GM19023 (cell line): ENCODE data around the gene CYB5D1.
"Not testable (repeated sequence)": the region's sequence is repeated elsewhere in the genome, so short reads cannot be mapped to it uniquely, and the experiment has no call there.

ENCODE experiments used
- ATAC-seq: cut with Tn5 transposase; IDR thresholded peaks from one replicate; pipeline ENCODE4 v1.9.1; 2021; ENCODE audit warnings: mild to moderate bottlenecking, moderate library complexity; ENCODE audit not compliant: unreplicated experiment

CYB5D1 gene, protein sequence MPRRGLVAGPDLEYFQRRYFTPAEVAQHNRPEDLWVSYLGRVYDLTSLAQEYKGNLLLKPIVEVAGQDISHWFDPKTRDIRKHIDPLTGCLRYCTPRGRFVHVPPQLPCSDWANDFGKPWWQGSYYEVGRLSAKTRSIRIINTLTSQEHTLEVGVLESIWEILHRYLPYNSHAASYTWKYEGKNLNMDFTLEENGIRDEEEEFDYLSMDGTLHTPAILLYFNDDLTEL

DNA sequence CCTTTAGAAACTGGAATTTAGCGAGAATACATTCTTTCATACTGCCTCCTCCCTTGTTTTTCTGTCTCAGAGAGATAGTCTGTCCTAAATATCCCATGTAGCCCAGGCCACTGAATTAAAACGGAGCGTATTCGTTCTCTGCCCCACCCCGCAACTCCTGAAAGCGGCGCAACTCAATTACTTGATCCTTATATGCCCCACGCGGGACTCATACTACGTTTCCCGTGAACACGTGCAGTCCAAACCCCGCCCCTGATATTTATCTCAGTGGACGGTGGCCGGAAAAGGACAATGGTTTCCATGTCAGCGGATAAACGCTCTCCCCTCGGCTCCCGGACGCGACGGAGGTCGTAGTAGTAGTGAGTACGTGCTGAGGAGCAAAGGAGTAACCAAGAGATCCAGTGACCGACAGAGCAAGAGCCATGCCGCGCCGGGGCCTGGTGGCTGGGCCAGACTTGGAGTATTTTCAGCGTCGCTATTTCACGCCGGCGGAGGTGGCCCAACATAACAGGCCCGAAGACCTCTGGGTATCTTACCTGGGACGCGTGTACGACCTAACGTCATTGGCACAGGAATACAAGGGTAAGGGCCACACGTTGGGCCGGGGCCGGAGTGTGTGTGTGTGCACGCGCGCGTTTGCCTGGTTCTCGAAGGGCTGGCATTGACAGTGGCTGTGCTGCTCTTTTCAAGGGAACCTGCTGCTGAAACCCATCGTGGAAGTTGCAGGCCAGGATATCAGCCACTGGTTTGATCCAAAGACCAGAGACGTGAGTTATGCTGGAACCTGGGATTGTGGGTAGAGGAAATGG, at the start of gene CYB5D1:
TSS of gene CYB5D1 (plus strand) at position 291 of the 809 bp plus-strand sequence. CDS start at position 423, 132 bp downstream.
- ATAC-seq: peak; percentile 39

DNA sequence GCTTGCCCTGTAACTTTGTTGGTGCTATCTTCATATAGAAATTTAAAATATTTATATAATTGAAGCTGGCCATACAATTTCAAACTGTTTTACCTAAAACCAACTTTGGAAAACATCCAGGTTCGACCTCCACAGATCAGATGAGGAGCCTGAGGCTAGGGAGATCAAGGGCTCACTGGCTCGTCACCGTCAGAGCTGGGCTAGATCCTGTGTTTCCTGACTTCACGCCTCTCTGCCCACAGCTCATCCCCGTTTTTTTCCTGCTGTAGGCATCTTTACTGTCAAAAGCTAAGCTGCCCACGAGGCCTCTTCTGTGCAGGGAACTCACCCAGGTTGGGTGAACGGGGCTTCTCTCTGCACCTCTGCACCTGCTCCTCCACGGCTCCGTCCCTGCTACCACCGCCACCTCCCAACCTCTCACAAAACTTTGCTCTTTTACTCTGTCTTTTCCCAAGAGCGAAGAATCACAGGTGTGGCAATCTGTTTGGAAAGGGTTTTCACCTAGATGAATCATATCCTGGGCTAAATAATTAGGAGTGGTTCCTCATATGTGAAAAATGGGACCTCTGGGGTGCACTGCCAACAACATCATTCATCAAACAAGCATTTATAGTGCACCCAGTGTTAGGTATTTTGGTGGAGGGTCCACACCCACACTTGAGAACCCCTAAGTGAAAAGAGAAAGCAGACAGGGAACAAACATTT, 48.6 kb upstream of the CYB5D1 start:
- ATAC-seq: no peak

DNA sequence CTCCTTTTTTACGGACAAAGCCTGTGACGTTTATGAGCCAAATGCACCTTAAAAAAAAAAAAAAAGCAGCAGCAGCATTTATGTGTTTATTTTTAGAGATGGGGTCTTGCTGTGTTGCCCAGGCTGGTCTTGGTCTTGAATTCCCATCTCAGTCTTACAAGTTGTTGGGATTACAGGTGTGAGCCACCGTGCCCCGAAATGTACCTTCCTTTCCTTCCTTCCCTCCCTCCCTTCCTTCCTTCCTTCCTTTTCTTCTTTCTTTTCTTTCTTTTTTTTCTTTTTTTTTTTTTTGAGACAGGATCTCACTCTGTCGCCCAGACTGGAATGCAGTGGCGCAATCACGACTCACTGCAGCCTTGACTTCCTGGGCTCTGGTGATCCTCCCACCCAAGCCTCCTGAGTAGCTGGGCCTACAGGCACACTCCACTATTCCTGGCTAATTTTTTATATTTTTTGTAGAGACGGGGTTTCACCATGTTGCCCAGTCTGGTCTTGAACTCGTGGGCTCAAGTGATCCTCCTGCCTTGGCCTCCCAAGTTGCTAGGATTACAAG, 47.9 kb upstream of the CYB5D1 start:
- ATAC-seq: not testable (repeated sequence)

DNA sequence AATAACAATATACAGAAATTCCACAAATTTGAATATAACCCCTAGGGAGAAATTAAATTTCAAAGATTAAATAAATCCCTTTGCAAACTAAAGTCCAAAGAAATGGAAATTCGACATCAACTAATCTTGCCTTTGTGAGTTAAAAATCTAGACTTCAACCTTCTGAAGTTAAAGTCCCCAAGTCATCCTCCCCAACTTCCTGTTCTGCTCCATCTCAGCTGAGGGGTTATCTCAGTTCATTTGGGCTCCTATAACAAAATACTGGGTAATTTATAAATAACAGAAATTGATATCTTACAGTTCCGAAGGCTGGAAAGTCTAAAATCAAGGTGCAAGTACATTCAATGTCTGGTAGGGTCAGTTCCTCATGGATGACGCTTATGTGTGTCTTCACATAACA, 46.6 kb upstream of the CYB5D1 start:
- ATAC-seq: no peak

DNA sequence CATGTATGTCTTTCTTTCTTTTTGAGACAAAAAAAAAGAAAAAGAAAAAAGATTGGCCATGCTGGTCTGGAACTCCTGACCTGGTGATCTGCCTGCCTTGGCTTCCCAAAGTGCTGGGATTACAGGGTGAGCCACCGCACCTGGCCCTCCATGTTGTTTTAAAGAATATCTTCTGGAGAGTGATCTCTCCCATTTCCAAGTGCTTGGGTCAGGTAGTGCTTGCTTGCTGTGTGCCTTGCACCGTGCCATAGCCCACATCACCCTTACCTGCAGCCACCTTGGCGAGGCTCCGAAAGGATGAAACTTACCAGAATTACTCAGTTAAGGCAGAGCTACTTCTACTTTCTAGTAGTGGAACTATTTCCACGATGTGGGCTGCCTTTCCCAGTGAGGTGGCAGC, 42.8 kb upstream of the CYB5D1 start:
- ATAC-seq: no peak

DNA sequence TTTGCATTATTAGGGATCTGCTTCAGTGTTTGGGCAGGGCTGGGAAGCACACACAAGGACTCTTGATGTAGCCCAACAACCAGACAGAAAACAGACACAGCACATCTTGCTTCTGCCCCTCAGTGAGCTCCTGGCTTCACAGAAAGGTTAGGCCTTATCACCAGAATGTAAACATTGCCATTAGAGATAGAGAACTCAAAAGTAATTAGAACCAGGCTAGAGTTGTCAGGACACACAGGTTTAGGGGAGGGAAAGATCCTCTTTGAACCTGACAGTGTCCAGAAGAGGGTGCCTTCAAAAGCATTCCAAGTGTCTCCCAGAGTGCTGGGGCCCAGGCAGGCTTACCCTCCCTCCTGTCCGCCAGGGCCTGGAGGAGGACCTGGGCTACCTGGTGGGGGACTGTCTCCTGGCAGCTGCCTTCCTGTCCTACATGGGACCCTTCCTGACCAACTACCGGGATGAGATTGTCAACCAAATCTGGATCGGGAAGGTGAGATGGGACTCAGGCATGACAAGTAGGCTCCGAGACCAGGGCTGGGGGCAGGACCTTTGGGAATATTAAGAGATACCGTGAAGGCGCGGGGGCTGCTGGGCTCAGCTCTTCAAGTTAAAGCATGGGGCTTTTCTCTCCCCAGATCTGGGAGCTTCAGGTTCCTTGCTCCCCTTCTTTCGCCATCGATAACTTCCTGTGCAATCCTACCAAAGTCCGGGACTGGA, 40.7 kb upstream of the CYB5D1 start:
- ATAC-seq: no peak

DNA sequence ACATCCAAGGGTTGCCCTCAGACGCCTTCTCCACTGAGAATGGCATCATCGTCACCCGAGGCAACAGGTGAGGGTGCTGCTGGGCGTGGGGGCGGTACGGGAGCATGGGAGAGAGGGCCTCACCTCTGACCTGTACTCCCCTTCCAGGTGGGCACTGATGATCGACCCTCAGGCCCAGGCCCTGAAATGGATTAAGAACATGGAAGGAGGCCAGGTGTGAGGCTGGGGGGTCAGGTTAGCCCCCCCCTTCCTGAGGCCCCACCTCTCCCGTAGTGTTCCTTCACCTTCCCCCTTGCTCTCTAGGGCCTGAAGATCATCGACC, 40.2 kb upstream of the CYB5D1 start:
- no peak for ATAC-seq

DNA sequence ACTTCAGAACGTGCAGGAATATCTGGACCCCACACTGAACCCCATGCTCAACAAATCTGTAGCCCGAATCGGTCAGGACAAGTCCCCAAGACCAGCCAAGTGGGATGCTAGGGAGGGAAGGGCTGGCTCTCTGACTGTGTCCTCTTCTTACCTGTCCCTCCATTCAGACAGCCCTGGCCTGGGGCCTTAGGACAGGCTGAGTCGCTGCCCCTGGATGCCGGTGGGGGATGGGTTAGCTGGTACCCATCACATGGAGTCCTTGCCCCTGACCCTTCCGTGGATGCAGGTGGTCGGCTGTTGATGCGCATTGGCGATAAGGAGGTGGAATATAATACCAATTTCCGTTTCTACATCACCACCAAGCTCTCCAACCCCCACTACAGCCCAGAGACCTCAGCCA, 39.8 kb upstream of the CYB5D1 start:
- no peak for ATAC-seq

DNA sequence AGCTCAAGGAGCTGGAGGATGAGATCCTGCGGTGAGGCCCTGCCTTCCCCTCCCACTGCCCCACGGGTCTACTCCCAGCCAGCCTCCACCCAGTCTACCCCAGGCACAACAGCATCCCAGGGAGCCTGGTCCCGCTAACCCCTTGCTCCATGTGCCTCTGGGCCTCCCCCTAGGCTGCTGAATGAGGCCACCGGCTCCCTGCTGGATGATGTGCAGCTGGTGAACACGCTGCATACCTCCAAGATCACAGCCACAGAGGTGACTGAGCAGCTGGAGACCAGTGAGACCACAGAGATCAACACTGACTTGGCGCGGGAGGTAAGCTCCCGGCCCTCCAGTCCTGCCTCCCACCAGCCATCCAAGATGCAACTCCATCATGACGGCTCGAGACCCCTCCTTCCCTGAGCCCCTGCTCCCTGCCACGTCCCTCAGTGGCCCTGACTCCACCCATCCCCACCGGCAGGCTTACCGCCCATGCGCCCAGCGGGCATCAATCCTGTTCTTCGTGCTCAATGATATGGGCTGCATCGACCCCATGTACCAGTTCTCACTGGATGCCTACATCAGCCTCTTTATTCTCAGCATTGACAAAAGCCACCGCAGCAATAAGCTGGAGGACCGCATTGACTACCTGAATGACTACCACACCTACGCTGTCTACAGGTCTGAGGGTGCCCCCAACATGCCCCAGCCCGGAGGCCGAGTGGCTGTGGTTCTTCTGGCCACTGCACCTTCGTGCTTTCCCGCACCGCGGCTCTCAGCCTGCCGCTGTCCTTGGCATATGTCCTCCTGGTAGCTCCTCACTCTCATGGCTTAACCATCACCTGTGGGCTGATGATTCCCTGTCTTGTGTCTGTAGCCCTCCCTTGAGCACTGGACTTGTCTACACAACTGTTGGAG, 38.8 kb upstream of the CYB5D1 start:
- no peak for ATAC-seq

DNA sequence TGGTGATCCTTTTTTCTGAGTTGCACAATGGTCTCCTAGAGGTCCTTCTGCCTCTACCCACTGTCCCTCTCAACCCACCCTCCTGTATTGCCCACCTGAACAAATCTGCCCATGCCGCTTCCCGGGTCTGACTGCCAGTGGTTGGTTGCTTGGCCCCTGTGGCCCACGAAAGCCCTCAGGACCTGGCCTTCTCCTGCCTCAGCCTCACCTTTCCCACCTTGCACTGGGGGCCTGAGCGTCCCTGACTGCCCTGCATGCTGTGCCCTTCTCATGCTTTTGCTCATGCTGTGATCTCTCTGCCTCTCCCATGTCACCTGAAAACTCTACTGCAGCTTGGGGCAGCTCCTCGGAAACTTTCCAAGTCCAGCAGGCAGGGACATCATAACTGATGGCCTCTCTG, 37.6 kb upstream of the CYB5D1 start:
- no peak for ATAC-seq

DNA sequence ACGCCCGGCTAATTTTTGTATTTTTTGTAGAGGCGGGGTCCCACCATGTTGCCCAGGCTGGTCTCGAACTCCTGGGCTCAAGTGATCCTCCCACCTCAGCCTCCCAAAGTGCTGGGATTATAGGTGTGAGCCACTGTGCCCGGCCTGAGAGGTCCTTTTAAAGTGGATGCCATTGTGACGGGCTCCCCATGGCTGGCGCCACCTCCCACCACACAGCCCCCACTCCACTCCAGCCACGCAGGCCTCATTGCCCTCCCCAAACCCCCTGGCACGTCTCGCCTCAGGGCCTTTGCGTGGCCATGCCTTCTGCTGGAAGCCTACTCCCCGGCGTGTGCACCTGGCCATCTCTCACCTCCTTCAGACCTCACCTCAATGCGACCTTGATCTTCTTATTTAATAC, 35.7 kb upstream of the CYB5D1 start:
- ATAC-seq: no peak

DNA sequence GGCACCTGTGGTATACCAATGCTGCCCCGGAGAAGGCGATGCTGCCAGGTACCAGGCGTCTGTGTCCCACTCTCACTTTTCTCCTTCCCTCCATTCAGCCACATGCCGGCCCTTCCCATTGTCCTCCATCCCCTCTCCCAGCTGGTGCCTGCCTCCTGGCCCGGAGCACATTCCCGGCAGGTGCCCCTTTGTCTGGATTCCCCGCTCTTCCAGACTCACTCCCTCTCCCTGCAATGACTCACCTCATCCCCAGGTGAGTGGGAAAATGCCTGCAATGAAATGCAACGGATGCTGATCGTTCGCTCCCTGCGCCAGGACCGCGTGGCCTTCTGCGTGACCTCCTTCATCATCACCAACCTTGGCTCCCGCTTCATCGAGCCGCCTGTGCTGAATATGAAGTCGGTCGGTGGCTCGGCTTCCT, 34.2 kb upstream of the CYB5D1 start:
- no peak for ATAC-seq

DNA sequence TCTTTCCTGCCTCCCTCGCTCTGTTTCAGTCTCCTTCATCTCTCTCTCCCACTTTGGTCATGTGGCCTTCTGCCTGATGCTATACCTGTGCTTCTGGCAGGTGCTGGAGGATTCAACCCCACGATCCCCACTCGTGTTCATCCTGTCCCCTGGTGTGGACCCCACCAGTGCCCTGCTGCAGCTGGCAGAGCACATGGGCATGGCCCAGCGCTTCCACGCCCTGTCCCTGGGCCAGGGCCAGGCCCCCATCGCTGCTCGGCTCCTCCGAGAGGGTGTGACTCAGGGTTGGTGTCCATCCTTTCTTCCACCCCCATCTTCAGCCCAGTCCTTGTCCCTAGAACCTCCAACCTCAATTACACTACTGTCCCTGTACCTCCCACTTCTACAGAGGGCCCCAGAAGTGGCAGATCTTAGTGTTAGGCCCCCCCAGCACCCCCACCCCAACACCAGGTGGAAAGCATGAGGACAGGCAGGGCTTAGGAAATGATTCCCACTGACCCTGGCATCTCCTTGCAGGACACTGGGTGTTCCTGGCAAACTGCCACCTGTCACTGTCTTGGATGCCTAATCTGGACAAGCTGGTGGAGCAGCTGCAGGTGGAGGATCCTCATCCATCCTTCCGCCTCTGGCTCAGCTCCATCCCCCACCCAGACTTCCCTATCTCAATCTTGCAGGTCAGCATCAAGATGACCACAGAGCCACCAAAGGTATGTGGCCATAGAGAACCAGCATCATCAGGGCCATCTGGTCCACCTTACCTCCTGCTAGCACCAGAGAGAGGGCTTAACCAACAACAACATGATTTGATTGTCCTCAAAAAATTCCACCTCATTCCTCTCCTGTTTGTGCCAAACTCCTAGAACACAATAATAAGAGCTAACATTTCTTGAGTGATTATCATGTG, 33.5 kb upstream of the CYB5D1 start:
- no peak for ATAC-seq

DNA sequence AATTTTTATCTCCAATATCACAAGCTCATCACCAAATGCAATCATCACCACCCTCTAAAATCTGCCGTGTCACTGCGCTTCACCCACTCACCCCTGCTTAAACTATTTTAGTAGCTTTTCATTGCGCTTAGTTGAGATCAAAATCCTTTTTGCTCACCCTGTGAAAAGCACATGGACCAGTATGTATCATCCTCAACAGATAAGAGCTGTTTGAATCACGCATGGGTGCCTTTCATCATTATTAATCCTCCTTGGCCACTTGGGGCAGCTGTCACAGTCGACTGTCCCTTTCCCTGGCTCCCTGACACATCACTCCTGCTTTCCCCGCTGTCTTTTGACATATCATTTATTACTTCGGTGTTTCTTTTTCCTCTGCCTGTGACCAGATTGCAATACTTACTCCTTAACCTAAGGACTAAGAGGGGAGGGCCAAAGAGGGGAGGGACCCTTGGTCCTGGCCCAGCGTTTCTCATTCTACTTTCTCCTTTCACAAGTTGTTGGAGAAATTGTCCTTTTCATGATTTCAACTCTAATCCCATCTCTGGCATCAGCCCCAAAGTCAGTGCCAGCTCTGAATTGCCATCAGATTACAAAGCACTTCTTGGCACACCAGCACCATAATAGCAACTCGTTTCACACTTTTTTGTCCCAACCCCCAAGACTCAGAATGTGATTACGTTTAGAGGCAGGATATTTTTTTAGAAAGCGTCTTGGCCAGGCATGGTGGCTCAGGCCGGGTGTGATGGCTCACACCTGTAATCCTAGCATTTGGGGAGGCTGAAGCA, 32.4 kb upstream of the CYB5D1 start:
- no peak for ATAC-seq

DNA sequence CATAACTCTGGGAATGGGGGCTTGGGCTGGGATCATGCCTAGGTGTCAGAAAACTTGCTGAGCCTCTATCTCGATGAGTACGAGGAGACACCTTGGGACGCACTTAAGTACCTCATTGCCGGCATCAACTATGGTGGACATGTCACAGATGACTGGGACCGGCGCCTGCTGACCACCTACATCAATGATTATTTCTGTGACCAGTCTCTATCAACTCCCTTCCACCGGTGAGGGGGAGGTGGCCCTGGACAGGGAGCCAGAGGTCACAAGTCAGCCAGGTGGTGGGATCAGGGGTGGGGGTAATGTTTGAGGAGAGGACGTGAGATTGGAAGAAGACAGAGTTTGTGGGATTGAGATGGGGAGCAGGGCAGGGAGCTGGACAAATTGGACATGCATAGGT, 27.2 kb upstream of the CYB5D1 start:
- no peak for ATAC-seq

DNA sequence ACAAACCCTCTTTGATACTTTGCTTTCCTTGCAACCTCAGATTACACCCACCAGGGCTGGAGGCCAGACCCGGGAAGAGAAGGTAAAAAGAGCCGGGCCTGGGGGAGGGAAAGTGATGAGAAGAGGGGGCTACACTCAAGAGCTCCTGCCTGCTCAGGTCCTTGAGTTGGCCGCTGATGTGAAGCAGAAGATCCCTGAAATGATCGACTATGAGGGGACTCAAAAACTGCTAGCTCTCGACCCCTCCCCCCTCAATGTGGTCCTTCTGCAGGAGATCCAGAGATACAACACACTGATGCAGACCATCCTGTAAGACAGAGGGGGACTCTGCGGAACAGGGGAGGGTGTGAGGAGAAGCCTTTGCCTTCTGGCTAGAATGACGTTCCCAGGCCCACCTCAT, 26.6 kb upstream of the CYB5D1 start:
- no peak for ATAC-seq

DNA sequence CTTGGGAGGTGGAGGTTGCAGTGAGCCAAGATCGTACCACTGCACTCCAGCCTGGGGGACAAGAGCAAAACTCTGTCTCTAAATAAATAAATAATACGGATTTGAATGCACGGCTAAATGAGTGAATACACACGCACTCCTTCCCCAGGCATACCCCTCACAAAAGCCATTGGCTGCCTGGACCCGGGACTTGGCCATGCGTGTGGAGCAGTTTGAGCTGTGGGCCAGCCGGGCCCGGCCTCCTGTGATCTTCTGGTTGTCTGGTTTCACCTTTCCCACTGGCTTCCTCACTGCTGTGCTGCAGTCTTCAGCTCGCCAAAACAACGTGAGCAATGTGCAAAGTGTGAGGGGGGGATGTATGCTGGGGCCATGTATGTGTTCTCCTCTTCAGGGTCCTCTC, 25.4 kb upstream of the CYB5D1 start:
- ATAC-seq: no peak
